PC-9 (cell line): ENCODE results near the gene SH3PXD2B. TPM values are rescaled to one million over a fixed set of nuclear protein-coding genes. Genes with fewer than 3 reads are reported as not detected.

Experiments
- BruUV-seq: library from RNA; stranded (reverse); fragments of 400-500 nt; replicated peaks from 2 replicates; lab custom pipeline; 2021; lab: Mats Ljungman, UMichigan
- CTCF ChIA-PET: fragments of 300-600 bp; sonication (Branson Sonifier 250); formaldehyde crosslinking; loops from one replicate; lab custom pipeline; 2022; ENCODE audit warnings: antibody characterized with exemption; lab: Charles Lee
- POLR2A ChIA-PET: fragments of 300-600 bp; sonication (Branson Sonifier 250); formaldehyde crosslinking; loops from one replicate; lab custom pipeline; 2022; ENCODE audit warnings: antibody characterized with exemption; ENCODE audit not compliant: unreplicated experiment; lab: Charles Lee
- DNase-seq, 2 experiments: peaks; one replicate each; pipeline versions ENCODE4 v3.0.0 to v3.0.0-alpha.2; 2015 to 2022; ENCODE audit warnings: mixed read lengths in 1 of 2
- H2AFZ ChIP-seq: fragments of 200-600 bp; sonication (generic); 2 replicates; pipeline ENCODE4 v1.8.1; 2017; ENCODE audit warnings: antibody characterized with exemption
- H3F3A ChIP-seq: fragments of 200-600 bp; sonication (generic); 2 replicates; pipeline ENCODE4 v1.8.1; 2017; ENCODE audit warnings: antibody characterized with exemption, mild to moderate bottlenecking, low read depth; ENCODE audit not compliant: insufficient read depth
- H3K27ac ChIP-seq: fragments of 200-600 bp; sonication (generic); 2 replicates; pipeline ENCODE4 v1.6.1; 2016; ENCODE audit warnings: mixed run types
- H3K27me3 ChIP-seq: fragments of 200-600 bp; sonication (generic); 2 replicates; pipeline ENCODE4 v1.6.1; 2016; ENCODE audit warnings: low read depth, mixed run types; ENCODE audit not compliant: insufficient read depth
- H3K36me3 ChIP-seq: fragments of 200-600 bp; sonication (generic); 2 replicates; pipeline ENCODE4 v1.6.1; 2016; ENCODE audit warnings: low read depth, mixed run types
- H3K4me1 ChIP-seq: fragments of 200-600 bp; sonication (generic); replicated peaks from 2 replicates; pipeline ENCODE4 v1.6.1; 2016; ENCODE audit warnings: mixed run types; ENCODE audit not compliant: insufficient read depth
- H3K4me2 ChIP-seq: fragments of 200-600 bp; sonication (generic); 2 replicates; pipeline ENCODE4 v1.6.1; 2017; ENCODE audit warnings: mixed run types
- H3K4me3 ChIP-seq: fragments of 200-600 bp; sonication (generic); 2 replicates; pipeline ENCODE4 v1.6.1; 2016; ENCODE audit warnings: mixed run types
- H3K79me2 ChIP-seq: fragments of 200-600 bp; sonication (generic); 2 replicates; pipeline ENCODE4 v1.6.1; 2017; ENCODE audit warnings: low read depth, mixed run types
- H3K9me2 ChIP-seq: fragments of 200-600 bp; sonication (generic); 2 replicates; pipeline ENCODE4 v1.8.1; 2017; ENCODE audit warnings: mild to moderate bottlenecking; ENCODE audit not compliant: insufficient read depth
- H3K9me3 ChIP-seq: fragments of 200-600 bp; sonication (generic); 2 replicates; pipeline ENCODE4 v1.8.1; 2016; ENCODE audit warnings: low read depth; ENCODE audit not compliant: insufficient read depth
- H4K20me1 ChIP-seq: fragments of 200-600 bp; sonication (generic); 2 replicates; pipeline ENCODE4 v1.8.1; 2017; ENCODE audit not compliant: insufficient read depth
- CTCF ChIP-seq: fragments of 200-600 bp; sonication (generic); conservative IDR thresholded peaks from 2 replicates; pipeline ENCODE4 v1.6.1; 2017; ENCODE audit warnings: mixed run types, antibody characterized with exemption, mild to moderate bottlenecking, moderate library complexity
- EZH2 ChIP-seq: fragments of 200-600 bp; sonication (generic); IDR thresholded peaks from 2 replicates; pipeline ENCODE4 v1.8.0; 2017; ENCODE audit warnings: antibody characterized with exemption, low read depth
- intact Hi-C: fragments of 100-400 bp; cut with micrococcal nuclease; formaldehyde crosslinking; loops from one replicate; pipeline ENCODE4 v1.10.0; 2022; ENCODE audit not compliant: unreplicated experiment
- total RNA-seq: library from RNA; stranded (reverse); gene quantifications from 2 replicates; pipeline ENCODE4 v1.2.3, GENCODE V29; 2021

Gene SH3PXD2B
- total RNA-seq, 1 experiment from 2014 or later, result 29.3 TPM

- CTCF ChIA-PET, result interaction anchor here (0.6 kb wide), 1 partner anchor 145 kb away, joined by 20 read pairs; no protein-coding TSS in a partner anchor
- no peaks in the 10 kb centered on the region for H3F3A ChIP-seq
Observed at GRCh38 chr5:172459783-172460165, 5.4 kb upstream of the SH3PXD2B start.

GRCh38 chr5:172458976-172459782 is 4.9 kb upstream of the SH3PXD2B start:
- Histone ChIP-seq H3K4me1 (peaks cover 5% of the 10 kb centered on the region; the same call in 1 of the 2 replicates), H4K20me1 (no peaks in the 10 kb centered on the region), H3K79me2 (no peaks in the 10 kb centered on the region), H3F3A (no peaks in the 10 kb centered on the region), H3K27me3 (no peaks in the 10 kb centered on the region), H2AFZ (no peak overlapping the region), H3K4me2 (no peak overlapping the region), H3K9me2 (no peaks in the 10 kb centered on the region), H3K9me3 (peaks cover 4% of the 10 kb centered on the region; the same call in 1 of the 2 replicates), H3K36me3 (no peaks in the 10 kb centered on the region), H3K4me3 (no peak overlapping the region), H3K27ac (no peak overlapping the region)
- TF ChIP-seq CTCF (no peak), EZH2 (no peak)
- intact Hi-C loops, result no loop called here
- BruUV-seq, result no TSS peak
- POLR2A ChIA-PET, result interaction anchor here (0.7 kb wide), 1 partner anchor 439 kb away, joined by 4 read pairs; no protein-coding TSS in a partner anchor
- CTCF ChIA-PET, result interaction anchor here (0.6 kb wide), 1 partner anchor 145 kb away, joined by 20 read pairs; no protein-coding TSS in a partner anchor
- DNase-seq, result peak in 1 of 2 experiments; percentile 19

More at GRCh38 chr5:172459783-172460165, 5.4 kb upstream of the SH3PXD2B start:
- no peak overlapping the region for H3K4me2 ChIP-seq
- H3K4me3 ChIP-seq, result no peak overlapping the region
- H3K9me2 ChIP-seq, result no peaks in the 10 kb centered on the region
- no peak for TF ChIP-seq CTCF
- no peak for TF ChIP-seq EZH2
- H3K79me2 ChIP-seq, result no peaks in the 10 kb centered on the region
- intact Hi-C loops, result loop anchor here (5.0 kb wide), 1 partner anchor 238 kb away; no protein-coding TSS in a partner anchor
- POLR2A ChIA-PET, result interaction anchor here (0.7 kb wide), 1 partner anchor 439 kb away, joined by 4 read pairs; no protein-coding TSS in a partner anchor
- no peaks in the 10 kb centered on the region for H3K36me3 ChIP-seq
- no peak overlapping the region for H2AFZ ChIP-seq
- H3K27me3 ChIP-seq, result no peaks in the 10 kb centered on the region
- DNase-seq, result no peak
- H3K27ac ChIP-seq, result no peak overlapping the region
- peaks cover 5% of the 10 kb centered on the region; the same call in 1 of the 2 replicates for H3K4me1 ChIP-seq
- BruUV-seq, result no TSS peak
- peaks cover 4% of the 10 kb centered on the region; the same call in 1 of the 2 replicates for H3K9me3 ChIP-seq
- H4K20me1 ChIP-seq, result no peaks in the 10 kb centered on the region

- H3K9me2 ChIP-seq, result no peaks in the 10 kb centered on the region
- intact Hi-C loops, result no loop called here
- CTCF ChIA-PET, result interaction anchor here (0.5 kb wide), 1 partner anchor 243 kb away, joined by 3 read pairs; no protein-coding TSS in a partner anchor
- no peaks in the 10 kb centered on the region for H3K9me3 ChIP-seq
- H3K27me3 ChIP-seq, result no peaks in the 10 kb centered on the region
- no peak overlapping the region for H3K27ac ChIP-seq
- no peak overlapping the region for H2AFZ ChIP-seq
- no TSS peak for BruUV-seq
- H3K4me3 ChIP-seq, result no peak overlapping the region
- peaks cover 18% of the 10 kb centered on the region for H3K4me1 ChIP-seq
- H3K79me2 ChIP-seq, result no peaks in the 10 kb centered on the region
- no peak for DNase-seq
- no peaks in the 10 kb centered on the region for H3K36me3 ChIP-seq
- H3K4me2 ChIP-seq, result no peak overlapping the region
- POLR2A ChIA-PET, result interaction anchor here (0.6 kb wide), 1 partner anchor 873 kb away, joined by 4 read pairs; no protein-coding TSS in a partner anchor
- TF ChIP-seq CTCF (no peak), EZH2 (no peak)
- peaks cover 9% of the 10 kb centered on the region; the same call in 1 of the 2 replicates for H3F3A ChIP-seq
- H4K20me1 ChIP-seq, result no peaks in the 10 kb centered on the region
Observed at GRCh38 chr5:172456076-172456722, 1.9 kb upstream of the SH3PXD2B start.
